SK-MEL-5 (cell line): ENCODE results near the gene ARHGAP9. TPM values are rescaled to one million over a fixed set of nuclear protein-coding genes. Genes with fewer than 3 reads are reported as not detected.

ENCODE experiments used
- DNase-seq: peaks from one replicate; pipeline ENCODE4 v3.0.0-alpha.2; 2016; ENCODE audit warnings: low read depth, low spot score
- in situ Hi-C: cut with HindIII; loops from 2 replicates; pipeline ENCODE4 v1.10.0; 2016; ENCODE audit warnings: low sequenced_read_pairs, high pct_unique_total_duplicates, low pct_unique_long_range_greater_than_20kb
- total RNA-seq: library from RNA; depleted of rRNA; stranded (reverse); fragments of >200 nt; shearing (Covaris generic); gene quantifications from 2 replicates; pipeline ENCODE4 v1.2.3, GENCODE V29; 2014

ARHGAP9 gene
- total RNA-seq, 1 experiment from 2014 or later = not detected

GRCh38 chr12:57467915-57468314 lies 11.8 kb downstream of the ARHGAP9 start:
- no peak for DNase-seq
- in situ Hi-C loops = no loop called here

DNA sequence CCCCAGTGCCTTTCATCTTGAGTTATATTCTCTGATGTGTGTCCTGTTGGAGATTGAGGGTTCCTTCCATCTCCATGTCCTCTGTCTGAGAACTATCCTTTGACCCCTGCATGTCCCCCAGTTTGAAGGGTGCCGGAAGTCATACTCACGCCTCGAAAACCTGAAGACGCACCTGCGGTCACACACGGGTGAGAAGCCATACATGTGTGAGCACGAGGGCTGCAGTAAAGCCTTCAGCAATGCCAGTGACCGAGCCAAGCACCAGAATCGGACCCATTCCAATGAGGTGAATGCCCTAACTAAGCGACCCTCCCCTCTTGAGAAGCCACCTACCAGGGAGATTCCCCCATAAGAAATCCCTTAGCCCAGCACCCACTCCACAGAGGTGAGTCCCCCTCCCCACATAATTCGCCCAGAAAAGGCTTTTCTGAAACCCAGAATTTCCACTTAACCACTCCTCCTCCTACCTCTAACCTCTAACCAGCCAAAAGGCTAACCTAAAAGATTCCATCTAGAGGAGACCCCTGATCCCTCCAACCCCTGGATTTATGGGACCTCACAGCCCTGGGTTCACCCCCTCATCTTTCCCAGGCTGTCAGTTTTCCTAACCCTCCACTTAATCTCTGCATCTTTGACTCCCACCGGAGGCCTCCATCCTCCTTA lies 12.3 kb downstream of the ARHGAP9 start:
- no peak for DNase-seq
- in situ Hi-C loops = no loop called here

DNA sequence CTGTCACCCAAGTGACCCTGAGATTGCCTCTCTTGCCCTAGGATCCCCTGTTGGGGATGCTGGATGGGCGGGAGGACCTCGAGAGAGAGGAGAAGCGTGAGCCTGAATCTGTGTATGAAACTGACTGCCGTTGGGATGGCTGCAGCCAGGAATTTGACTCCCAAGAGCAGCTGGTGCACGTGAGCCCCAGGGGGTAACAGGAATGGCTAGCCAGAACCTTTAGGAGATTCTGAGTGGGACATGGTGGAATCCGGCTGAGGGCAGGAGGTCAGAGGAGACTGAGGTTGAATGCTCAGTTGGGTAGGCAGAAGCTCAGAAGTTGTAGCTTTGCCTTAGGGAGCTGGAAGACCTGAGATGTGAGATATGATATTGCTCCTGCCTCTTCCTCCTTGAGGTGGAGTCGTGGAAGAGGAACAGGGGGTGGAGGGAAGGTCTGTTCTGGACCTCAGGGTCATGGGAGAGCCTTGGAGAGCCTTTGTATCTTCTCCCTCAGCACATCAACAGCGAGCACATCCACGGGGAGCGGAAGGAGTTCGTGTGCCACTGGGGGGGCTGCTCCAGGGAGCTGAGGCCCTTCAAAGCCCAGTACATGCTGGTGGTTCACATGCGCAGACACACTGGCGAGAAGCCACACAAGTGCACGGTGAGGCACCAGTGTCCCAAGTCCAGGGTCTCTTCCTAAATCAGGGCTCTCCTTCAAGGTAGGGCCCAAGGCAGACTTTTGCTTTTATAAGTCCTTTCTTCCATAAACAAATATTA lies 13.7 kb downstream of the ARHGAP9 start:
- DNase-seq = no peak
- in situ Hi-C loops = no loop called here

GRCh38 chr12:57465030-57465746 lies 14.5 kb downstream of the ARHGAP9 start:
- in situ Hi-C loops = no loop called here

DNA sequence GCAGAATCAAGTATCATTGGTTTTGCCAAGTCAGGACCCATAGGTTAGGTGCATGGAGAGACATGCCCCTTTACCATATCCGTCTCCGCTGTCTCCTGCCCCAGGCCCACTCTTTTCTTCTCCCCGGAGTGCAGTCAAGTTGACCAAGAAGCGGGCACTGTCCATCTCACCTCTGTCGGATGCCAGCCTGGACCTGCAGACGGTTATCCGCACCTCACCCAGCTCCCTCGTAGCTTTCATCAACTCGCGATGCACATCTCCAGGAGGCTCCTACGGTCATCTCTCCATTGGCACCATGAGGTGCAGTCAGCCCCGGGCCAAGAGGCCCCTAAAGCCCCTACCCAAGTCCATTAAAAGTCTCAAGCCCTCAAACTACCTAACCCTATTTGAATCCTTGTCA lies 15.1 kb downstream of the ARHGAP9 start:
- DNase-seq = no peak
- in situ Hi-C loops = no loop called here

More at GRCh38 chr12:57465030-57465746, 14.5 kb downstream of the ARHGAP9 start:
- DNase-seq = no peak

GRCh38 chr12:57462912-57463253 lies 16.8 kb downstream of the ARHGAP9 start:
- DNase-seq = no peak
- in situ Hi-C loops = no loop called here

- DNase-seq = peak; percentile 95
- in situ Hi-C loops = no loop called here
These were observed 17.3 kb downstream of the ARHGAP9 start for GRCh38 chr12:57462251-57462911.

GRCh38 chr12:57461917-57462250 lies 17.8 kb downstream of the ARHGAP9 start:
- DNase-seq = no peak
- in situ Hi-C loops = no loop called here

- in situ Hi-C loops = no loop called here
- DNase-seq = peak; percentile 44
These were observed 18.3 kb downstream of the ARHGAP9 start for GRCh38 chr12:57461276-57461916.

- in situ Hi-C loops = no loop called here
- DNase-seq = no peak
These were observed 18.8 kb downstream of the ARHGAP9 start for GRCh38 chr12:57460841-57461275.

DNA sequence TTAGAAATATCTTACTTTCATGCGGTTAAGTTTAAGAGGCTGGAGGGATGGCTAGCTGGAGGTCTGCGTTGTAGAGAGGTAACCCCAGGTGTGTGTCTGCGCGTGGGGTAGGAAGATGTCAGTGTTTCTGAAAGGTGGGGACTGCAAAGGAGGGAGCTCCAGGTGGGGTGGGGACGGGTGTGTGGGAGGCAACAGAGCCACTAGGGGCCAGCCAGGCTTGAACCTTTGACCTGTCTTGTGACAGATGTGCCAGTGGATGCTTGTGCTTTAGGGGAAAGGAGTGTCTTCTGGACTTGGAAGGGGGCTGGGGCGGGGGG lies 19.2 kb downstream of the ARHGAP9 start:
- in situ Hi-C loops = no loop called here
- DNase-seq = no peak

- in situ Hi-C loops = no loop called here
- no peak for DNase-seq
These were observed 19.8 kb downstream of the ARHGAP9 start, which contains the start of gene GLI1 for GRCh38 chr12:57459750-57460467. TSS of gene GLI1 (plus strand) at chr12:57459785. CDS start at chr12:57463692, 3,907 bp downstream.

GRCh38 chr12:57459055-57459749 lies 20.5 kb downstream of the ARHGAP9 start:
- in situ Hi-C loops = no loop called here
- DNase-seq = peak; percentile 97

DNA sequence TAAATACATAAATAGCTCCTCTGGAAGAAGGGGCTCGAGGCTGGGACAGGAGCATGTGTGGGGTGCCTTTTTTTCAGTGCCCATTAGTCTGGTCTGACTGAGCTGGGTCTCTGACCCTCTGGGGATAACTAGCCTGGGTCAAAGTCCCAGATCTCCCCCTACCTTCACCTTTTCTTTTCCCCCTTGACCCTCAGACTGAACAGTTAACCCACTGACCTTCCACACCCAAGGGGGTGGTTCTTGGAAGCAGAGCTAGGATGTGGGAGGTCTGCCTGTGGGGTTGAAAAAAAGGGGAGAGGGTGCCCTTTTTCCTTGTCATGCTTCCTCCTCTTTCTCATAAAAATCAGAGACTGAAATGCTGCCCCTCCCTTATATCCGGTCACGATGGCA lies 21.0 kb downstream of the ARHGAP9 start:
- no peak for DNase-seq
- in situ Hi-C loops = no loop called here

DNA sequence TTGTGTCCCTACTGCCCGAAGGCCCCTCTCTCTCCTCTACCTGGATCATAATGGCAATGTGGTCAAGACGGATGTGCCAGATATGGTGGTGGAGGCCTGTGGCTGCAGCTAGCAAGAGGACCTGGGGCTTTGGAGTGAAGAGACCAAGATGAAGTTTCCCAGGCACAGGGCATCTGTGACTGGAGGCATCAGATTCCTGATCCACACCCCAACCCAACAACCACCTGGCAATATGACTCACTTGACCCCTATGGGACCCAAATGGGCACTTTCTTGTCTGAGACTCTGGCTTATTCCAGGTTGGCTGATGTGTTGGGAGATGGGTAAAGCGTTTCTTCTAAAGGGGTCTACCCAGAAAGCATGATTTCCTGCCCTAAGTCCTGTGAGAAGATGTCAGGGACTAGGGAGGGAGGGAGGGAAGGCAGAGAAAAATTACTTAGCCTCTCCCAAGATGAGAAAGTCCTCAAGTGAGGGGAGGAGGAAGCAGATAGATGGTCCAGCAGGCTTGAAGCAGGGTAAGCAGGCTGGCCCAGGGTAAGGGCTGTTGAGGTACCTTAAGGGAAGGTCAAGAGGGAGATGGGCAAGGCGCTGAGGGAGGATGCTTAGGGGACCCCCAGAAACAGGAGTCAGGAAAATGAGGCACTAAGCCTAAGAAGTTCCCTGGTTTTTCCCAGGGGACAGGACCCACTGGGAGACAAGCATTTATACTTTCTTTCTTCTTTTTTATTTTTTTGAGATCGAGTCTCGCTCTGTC lies 22.8 kb downstream of the ARHGAP9 start:
- in situ Hi-C loops = no loop called here
- DNase-seq = no peak

DNA sequence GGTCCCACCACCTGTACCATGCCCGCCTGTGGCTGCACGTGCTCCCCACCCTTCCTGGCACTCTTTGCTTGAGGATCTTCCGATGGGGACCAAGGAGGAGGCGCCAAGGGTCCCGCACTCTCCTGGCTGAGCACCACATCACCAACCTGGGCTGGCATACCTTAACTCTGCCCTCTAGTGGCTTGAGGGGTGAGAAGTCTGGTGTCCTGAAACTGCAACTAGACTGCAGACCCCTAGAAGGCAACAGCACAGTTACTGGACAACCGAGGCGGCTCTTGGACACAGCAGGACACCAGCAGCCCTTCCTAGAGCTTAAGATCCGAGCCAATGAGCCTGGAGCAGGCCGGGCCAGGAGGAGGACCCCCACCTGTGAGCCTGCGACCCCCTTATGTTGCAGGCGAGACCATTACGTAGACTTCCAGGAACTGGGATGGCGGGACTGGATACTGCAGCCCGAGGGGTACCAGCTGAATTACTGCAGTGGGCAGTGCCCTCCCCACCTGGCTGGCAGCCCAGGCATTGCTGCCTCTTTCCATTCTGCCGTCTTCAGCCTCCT lies 23.4 kb downstream of the ARHGAP9 start:
- in situ Hi-C loops = no loop called here

More for the DNA sequence above, 23.4 kb downstream of the ARHGAP9 start:
- peak; percentile 77 for DNase-seq
